Measurements from ENCODE around the gene SLC15A5. TPM values are rescaled to one million over a fixed set of nuclear protein-coding genes. Genes with fewer than 3 reads are reported as not detected.

SLC15A5 gene
- total and polyA plus RNA-seq, 4 donors: not detected

DNA sequence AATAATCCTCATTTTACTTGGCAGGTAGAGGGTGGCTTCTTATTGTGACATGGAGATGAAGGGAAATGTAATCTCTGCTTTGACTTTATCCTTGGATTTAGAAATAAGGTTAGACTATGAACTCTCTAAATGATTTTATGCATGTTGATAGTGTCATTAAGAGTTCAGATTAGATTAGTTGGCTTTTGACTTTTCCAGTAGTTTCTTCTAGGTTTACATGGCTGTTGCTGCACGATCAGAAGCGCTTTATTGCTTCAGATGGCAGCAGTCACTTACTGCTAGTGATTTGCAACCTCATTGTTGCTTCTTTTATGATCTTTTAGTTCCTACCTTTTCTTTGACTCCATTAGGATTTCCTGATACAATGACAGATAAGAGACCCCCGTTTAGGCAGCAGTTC is 32.3 kb downstream of the SLC15A5 start:
- H3K9me3 ChIP-seq (ENCODE audit: control insufficient read depth, low read length): no peaks in the 10 kb centered on the region
- ATAC-seq (ENCODE audit: low FRiP score) (no peak), DNase-seq (no peak)
- no peaks in the 10 kb centered on the region for H3K4me1 ChIP-seq (ENCODE audit: control insufficient read depth in 1 of 2, insufficient read depth in 2 of 2, low read length in 2 of 2)
- intact Hi-C loops (cut with DNase I): no loop called here
- no peaks in the 10 kb centered on the region for H3K27me3 ChIP-seq (ENCODE audit: control insufficient read depth in 1 of 2, insufficient read depth in 2 of 2, low read length in 1 of 2)
- no peak overlapping the region for H3K4me3 ChIP-seq (ENCODE audit: low read length in 2 of 2)
- 67 to 78% methylated on average over 3 of the region's 3 CpGs for WGBS, 2 donors
- H3K36me3 ChIP-seq (ENCODE audit: control insufficient read depth in 1 of 2, insufficient read depth in 2 of 2, low read length in 1 of 2): no peaks in the 10 kb centered on the region
- no peak overlapping the region for H3K27ac ChIP-seq (ENCODE audit: low read depth in 1 of 2, low read length in 2 of 2)

DNA sequence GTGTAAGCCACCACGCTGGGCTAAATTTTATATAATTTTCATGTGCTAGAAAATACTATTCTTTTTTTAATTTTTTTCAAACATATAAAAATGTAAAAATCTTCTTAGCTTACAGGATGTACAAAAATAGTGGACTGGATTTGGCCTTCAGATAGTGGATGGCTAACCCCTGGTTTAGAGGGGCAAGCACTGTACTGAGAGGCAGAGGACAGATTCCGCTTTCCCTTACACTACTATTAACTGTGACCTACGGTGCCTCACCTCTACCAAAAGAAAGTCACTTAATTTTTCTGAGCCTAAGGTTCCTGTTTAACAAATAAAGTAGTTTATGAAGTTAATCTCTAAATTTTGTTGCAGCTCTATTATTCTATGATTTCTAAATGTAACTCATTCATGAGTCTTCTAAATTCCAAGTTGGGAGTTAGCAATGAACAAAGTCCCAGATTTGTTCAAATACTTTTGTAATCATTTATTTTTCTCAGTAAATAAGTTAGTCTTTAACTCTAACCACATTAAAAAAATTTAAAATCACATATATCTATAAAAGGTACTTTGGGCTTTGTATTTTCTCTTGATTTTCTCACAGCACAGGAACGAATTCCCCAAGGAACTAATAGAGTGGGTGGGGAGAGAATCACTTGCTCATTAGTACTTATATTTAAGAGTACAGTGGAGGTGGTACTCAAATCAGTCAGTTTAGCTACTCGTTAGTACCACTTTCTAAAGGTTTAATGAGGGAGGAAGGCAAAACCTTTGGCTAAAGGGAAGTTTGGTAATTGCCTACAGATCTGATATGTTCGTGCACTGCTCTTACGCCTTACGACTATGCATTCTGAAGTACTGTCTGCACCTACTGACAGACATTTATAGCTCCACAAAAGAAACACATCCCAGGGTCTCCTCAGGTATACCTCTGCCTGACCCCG is 33.7 kb downstream of the SLC15A5 start:
- Histone ChIP-seq H3K4me3 (ENCODE audit: low read length in 2 of 2) (no peak overlapping the region), H3K4me1 (ENCODE audit: control insufficient read depth in 1 of 2, insufficient read depth in 2 of 2, low read length in 2 of 2) (no peaks in the 10 kb centered on the region), H3K36me3 (ENCODE audit: control insufficient read depth in 1 of 2, insufficient read depth in 2 of 2, low read length in 1 of 2) (no peaks in the 10 kb centered on the region), H3K9me3 (ENCODE audit: control insufficient read depth, low read length) (no peaks in the 10 kb centered on the region), H3K27me3 (ENCODE audit: control insufficient read depth in 1 of 2, insufficient read depth in 2 of 2, low read length in 1 of 2) (no peaks in the 10 kb centered on the region), H3K27ac (ENCODE audit: low read depth in 1 of 2, low read length in 2 of 2) (no peak overlapping the region)
- ATAC-seq (ENCODE audit: low FRiP score) (no peak), DNase-seq (no peak)
- 85 to 86% methylated on average over 9 of the region's 9 CpGs for WGBS, 2 donors
- intact Hi-C loops (cut with DNase I): no loop called here

DNA sequence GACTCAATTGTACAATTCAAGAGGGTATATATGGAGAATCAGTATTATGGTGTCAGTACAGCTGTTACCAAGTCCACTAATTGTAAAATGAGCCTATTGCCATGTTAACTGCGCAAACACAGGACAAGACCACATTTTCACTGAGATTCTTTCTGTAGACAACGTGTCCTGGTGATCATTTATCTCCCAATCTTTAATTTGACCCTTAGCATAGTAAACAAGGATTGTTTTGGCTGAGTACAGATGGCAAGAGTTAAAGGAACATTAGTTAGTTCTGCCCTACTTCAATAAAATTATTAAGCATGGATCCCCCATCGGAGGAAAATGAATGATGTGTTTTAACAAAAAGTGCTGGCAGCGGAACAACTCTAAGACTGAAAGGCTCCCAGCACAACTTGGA is 36.1 kb downstream of the SLC15A5 start:
- H3K36me3 ChIP-seq (ENCODE audit: control insufficient read depth in 1 of 2, insufficient read depth in 2 of 2, low read length in 1 of 2): no peaks in the 10 kb centered on the region
- H3K4me1 ChIP-seq (ENCODE audit: control insufficient read depth in 1 of 2, insufficient read depth in 2 of 2, low read length in 2 of 2): no peaks in the 10 kb centered on the region
- intact Hi-C loops (cut with DNase I): no loop called here
- 54 to 68% methylated on average over 4 of the region's 4 CpGs for WGBS, 2 donors
- no peak overlapping the region for H3K27ac ChIP-seq (ENCODE audit: low read depth in 1 of 2, low read length in 2 of 2)
- ATAC-seq (ENCODE audit: low FRiP score) (no peak), DNase-seq (no peak)
- H3K9me3 ChIP-seq (ENCODE audit: control insufficient read depth, low read length): no peaks in the 10 kb centered on the region
- no peaks in the 10 kb centered on the region for H3K27me3 ChIP-seq (ENCODE audit: control insufficient read depth in 1 of 2, insufficient read depth in 2 of 2, low read length in 1 of 2)
- H3K4me3 ChIP-seq (ENCODE audit: low read length in 2 of 2): no peak overlapping the region

DNA sequence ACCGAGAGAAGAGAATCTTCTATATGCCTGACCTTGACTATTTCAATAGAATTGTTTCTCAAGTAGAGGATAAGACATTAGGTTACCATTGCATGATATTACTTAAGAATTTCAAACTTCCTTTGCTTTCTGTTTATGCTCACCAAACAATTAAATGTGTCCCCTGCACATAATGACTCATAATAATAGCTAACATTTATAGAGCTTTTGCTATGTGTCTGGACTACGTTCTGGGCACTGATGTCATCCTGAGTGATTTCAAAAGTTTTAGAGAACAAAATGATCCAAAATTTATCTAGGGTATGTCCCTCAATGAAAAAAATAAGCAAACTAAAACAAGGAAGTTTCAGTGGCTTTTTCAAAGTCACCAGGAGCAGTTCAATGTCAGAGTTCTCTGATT is 38.8 kb downstream of the SLC15A5 start:
- Histone ChIP-seq H3K27ac (ENCODE audit: low read depth in 1 of 2, low read length in 2 of 2) (no peak overlapping the region), H3K9me3 (ENCODE audit: control insufficient read depth, low read length) (no peaks in the 10 kb centered on the region), H3K4me3 (ENCODE audit: low read length in 2 of 2) (no peak overlapping the region), H3K36me3 (ENCODE audit: control insufficient read depth in 1 of 2, insufficient read depth in 2 of 2, low read length in 1 of 2) (no peaks in the 10 kb centered on the region), H3K27me3 (ENCODE audit: control insufficient read depth in 1 of 2, insufficient read depth in 2 of 2, low read length in 1 of 2) (no peaks in the 10 kb centered on the region), H3K4me1 (ENCODE audit: control insufficient read depth in 1 of 2, insufficient read depth in 2 of 2, low read length in 2 of 2) (no peaks in the 10 kb centered on the region)
- WGBS, 2 donors: 51 to 58% methylated on average over 2 of the region's 2 CpGs
- intact Hi-C loops (cut with DNase I): no loop called here
- ATAC-seq (ENCODE audit: low FRiP score) (peak; percentile 58), DNase-seq (no peak)

DNA sequence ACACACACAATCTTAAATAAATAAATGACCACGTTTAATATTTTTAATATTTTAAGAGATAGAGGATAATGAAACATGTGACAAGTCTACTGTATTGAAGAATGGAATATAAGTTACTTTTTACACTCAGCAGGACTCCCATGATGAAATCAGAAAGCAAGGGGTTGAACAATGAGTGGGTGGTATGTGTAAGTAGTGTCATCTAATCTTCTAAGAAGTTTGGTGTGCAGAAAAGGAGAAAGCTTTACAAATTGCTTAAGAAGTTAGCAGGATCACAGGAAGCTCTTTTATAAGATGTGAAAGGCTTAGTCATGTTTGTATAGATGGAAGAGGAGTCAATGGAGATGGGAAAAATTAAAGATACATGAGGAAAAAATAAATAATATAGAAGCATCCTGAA is 47.8 kb downstream of the SLC15A5 start:
- no peak overlapping the region for H3K4me3 ChIP-seq (ENCODE audit: low read length in 2 of 2)
- 32 to 54% methylated on average over 1 of the region's 1 CpG for WGBS, 2 donors
- DNase-seq (no peak), ATAC-seq (ENCODE audit: low FRiP score) (no peak)
- no peaks in the 10 kb centered on the region for H3K27me3 ChIP-seq (ENCODE audit: control insufficient read depth in 1 of 2, insufficient read depth in 2 of 2, low read length in 1 of 2)
- H3K9me3 ChIP-seq (ENCODE audit: control insufficient read depth, low read length): peaks cover 1% of the 10 kb centered on the region
- no peaks in the 10 kb centered on the region for H3K36me3 ChIP-seq (ENCODE audit: control insufficient read depth in 1 of 2, insufficient read depth in 2 of 2, low read length in 1 of 2)
- H3K4me1 ChIP-seq (ENCODE audit: control insufficient read depth in 1 of 2, insufficient read depth in 2 of 2, low read length in 2 of 2): no peaks in the 10 kb centered on the region
- no peak overlapping the region for H3K27ac ChIP-seq (ENCODE audit: low read depth in 1 of 2, low read length in 2 of 2)
- intact Hi-C loops (cut with DNase I): no loop called here

- H3K27ac ChIP-seq (ENCODE audit: low read depth in 1 of 2, low read length in 2 of 2): no peak overlapping the region
- H3K4me3 ChIP-seq (ENCODE audit: low read length in 2 of 2): no peak overlapping the region
- no peak for DNase-seq
- H3K27me3 ChIP-seq (ENCODE audit: control insufficient read depth in 1 of 2, insufficient read depth in 2 of 2, low read length in 1 of 2): no peaks in the 10 kb centered on the region
- 56 to 67% methylated on average over 2 of the region's 2 CpGs for WGBS, 2 donors
- intact Hi-C loops (cut with DNase I): no loop called here
- peaks cover 1% of the 10 kb centered on the region for H3K9me3 ChIP-seq (ENCODE audit: control insufficient read depth, low read length)
- no peak for ATAC-seq (ENCODE audit: low FRiP score)
- H3K4me1 ChIP-seq (ENCODE audit: control insufficient read depth in 1 of 2, insufficient read depth in 2 of 2, low read length in 2 of 2): no peaks in the 10 kb centered on the region
- no peaks in the 10 kb centered on the region for H3K36me3 ChIP-seq (ENCODE audit: control insufficient read depth in 1 of 2, insufficient read depth in 2 of 2, low read length in 1 of 2)
Observed at GRCh38 chr12:16228067-16228466, 49.4 kb downstream of the SLC15A5 start.

GRCh38 chr12:16225692-16226091 is 51.8 kb downstream of the SLC15A5 start:
- no peak overlapping the region for H3K4me3 ChIP-seq (ENCODE audit: low read length in 2 of 2)
- no peaks in the 10 kb centered on the region for H3K9me3 ChIP-seq (ENCODE audit: control insufficient read depth, low read length)
- DNase-seq (no peak), ATAC-seq (ENCODE audit: low FRiP score) (no peak)
- 67 to 68% methylated on average over 4 of the region's 4 CpGs for WGBS, 2 donors
- no peaks in the 10 kb centered on the region for H3K36me3 ChIP-seq (ENCODE audit: control insufficient read depth in 1 of 2, insufficient read depth in 2 of 2, low read length in 1 of 2)
- intact Hi-C loops (cut with DNase I): no loop called here
- H3K27ac ChIP-seq (ENCODE audit: low read depth in 1 of 2, low read length in 2 of 2): no peak overlapping the region
- H3K4me1 ChIP-seq (ENCODE audit: control insufficient read depth in 1 of 2, insufficient read depth in 2 of 2, low read length in 2 of 2): no peaks in the 10 kb centered on the region
- H3K27me3 ChIP-seq (ENCODE audit: control insufficient read depth in 1 of 2, insufficient read depth in 2 of 2, low read length in 1 of 2): no peaks in the 10 kb centered on the region

- no peak for DNase-seq
- H3K27me3 ChIP-seq (ENCODE audit: control insufficient read depth in 1 of 2, insufficient read depth in 2 of 2, low read length in 1 of 2): no peaks in the 10 kb centered on the region
- H3K9me3 ChIP-seq (ENCODE audit: control insufficient read depth, low read length): no peaks in the 10 kb centered on the region
- ATAC-seq (ENCODE audit: low FRiP score): no peak
- H3K4me1 ChIP-seq (ENCODE audit: control insufficient read depth in 1 of 2, insufficient read depth in 2 of 2, low read length in 2 of 2): no peaks in the 10 kb centered on the region
- no peak overlapping the region for H3K4me3 ChIP-seq (ENCODE audit: low read length in 2 of 2)
- no peaks in the 10 kb centered on the region for H3K36me3 ChIP-seq (ENCODE audit: control insufficient read depth in 1 of 2, insufficient read depth in 2 of 2, low read length in 1 of 2)
- WGBS, 2 donors: 93 to 97% methylated on average over 3 of the region's 3 CpGs
- no peak overlapping the region for H3K27ac ChIP-seq (ENCODE audit: low read depth in 1 of 2, low read length in 2 of 2)
- intact Hi-C loops (cut with DNase I): no loop called here
Observed at GRCh38 chr12:16224196-16224595, 53.3 kb downstream of the SLC15A5 start.

DNA sequence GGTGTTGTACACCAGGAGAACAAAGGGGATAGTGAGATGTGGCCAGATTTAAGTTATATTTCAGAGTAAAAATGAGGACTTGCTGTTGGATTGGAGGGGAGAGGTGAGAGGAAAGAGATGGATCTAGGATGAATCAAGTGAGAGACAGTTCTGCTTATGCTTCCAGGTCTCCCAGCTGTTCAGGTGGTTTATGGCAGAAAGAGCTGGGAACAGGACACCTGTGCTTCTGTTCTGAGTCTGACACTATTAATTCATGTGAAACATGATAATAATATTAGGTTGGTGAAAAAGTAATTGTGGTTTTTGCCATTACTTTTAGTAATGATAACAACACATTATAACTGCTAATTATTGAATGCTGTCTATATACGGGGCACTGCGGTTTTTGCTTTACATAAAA is 55.7 kb downstream of the SLC15A5 start:
- DNase-seq (no peak), ATAC-seq (ENCODE audit: low FRiP score) (no peak)
- no peaks in the 10 kb centered on the region for H3K4me1 ChIP-seq (ENCODE audit: control insufficient read depth in 1 of 2, insufficient read depth in 2 of 2, low read length in 2 of 2)
- H3K27ac ChIP-seq (ENCODE audit: low read depth in 1 of 2, low read length in 2 of 2): no peak overlapping the region
- 88 to 92% methylated on average over 2 of the region's 2 CpGs for WGBS, 2 donors
- no peaks in the 10 kb centered on the region for H3K9me3 ChIP-seq (ENCODE audit: control insufficient read depth, low read length)
- intact Hi-C loops (cut with DNase I): no loop called here
- no peak overlapping the region for H3K4me3 ChIP-seq (ENCODE audit: low read length in 2 of 2)
- H3K36me3 ChIP-seq (ENCODE audit: control insufficient read depth in 1 of 2, insufficient read depth in 2 of 2, low read length in 1 of 2): no peaks in the 10 kb centered on the region
- H3K27me3 ChIP-seq (ENCODE audit: control insufficient read depth in 1 of 2, insufficient read depth in 2 of 2, low read length in 1 of 2): no peaks in the 10 kb centered on the region

Data from aorta (tissue), 5 donors.